HepG2 (cell line): ENCODE measurements around the gene STAB2. TPM values are rescaled to one million over a fixed set of nuclear protein-coding genes. Genes with fewer than 3 reads are reported as not detected.

Source experiments
- ATAC-seq: fragments of 200-7000 bp; cut with Tn5 transposase; 3 replicates; pipeline ENCODE4 v1.9.1; 2020; ENCODE audit warnings: mild to moderate bottlenecking, moderate library complexity
- BruUV-seq: library from RNA; stranded (reverse); fragments of 400-500 nt; replicated peaks from 2 replicates; lab custom pipeline; 2021; lab: Mats Ljungman, UMichigan
- CTCF ChIA-PET: fragments of 300-600 bp; formaldehyde crosslinking; extraction: SDS; loops from one replicate; lab custom pipeline; 2021; ENCODE audit warnings: low total read pairs, inconsistent platforms, low intra/inter-chr PET ratio; lab: Yijun Ruan, JAX
- POLR2A ChIA-PET: fragments of 350-600 bp; sonication (Branson Sonifier 250); formaldehyde crosslinking; loops from one replicate; lab custom pipeline; 2020; ENCODE audit warnings: antibody characterized with exemption, inconsistent platforms; lab: Yijun Ruan, JAX
- DNase-seq: peaks from one replicate; pipeline ENCODE4 v3.0.0-alpha.2; 2015; ENCODE audit warnings: low spot score
- FAIRE-seq: peaks from 3 replicates; lab custom pipeline; 2011; peaks lifted over from hg19 to GRCh38; lab: Jason Lieb, UNC
- H2AFZ ChIP-seq: one replicate; pipeline ENCODE4 v1.6.1; 2011; ENCODE audit warnings: low read length, inconsistent platforms
- H3K27ac ChIP-seq: fragments of 300-600 bp; 3 replicates; pipeline ENCODE4 v1.8.0; 2011; ENCODE audit warnings: mixed run types, mild to moderate bottlenecking, mixed read lengths, low read length, inconsistent platforms; ENCODE audit not compliant: insufficient read depth; ENCODE audit errors: extremely low read length
- H3K27me3 ChIP-seq, 2 experiments: fragments of 200-600 bp in 1 of 2; 2 replicates in 1 of 2; 3 replicates in 1 of 2; pipeline versions ENCODE4 v1.6.0 to v1.8.0; 2011; ENCODE audit warnings: low read length in 2 of 2, mild to moderate bottlenecking in 2 of 2, moderate library complexity in 2 of 2, inconsistent platforms in 1 of 2; ENCODE audit not compliant: insufficient read depth in 2 of 2, control insufficient read depth in 1 of 2
- H3K36me3 ChIP-seq, 2 experiments: fragments of 200-600 bp in 1 of 2; replicated peaks in 1 of 2; 2 replicates in 1 of 2; 3 replicates in 1 of 2; pipeline versions ENCODE4 v1.5.1 to v1.8.0; 2011; ENCODE audit warnings: low read length in 2 of 2, inconsistent platforms in 1 of 2; ENCODE audit not compliant: insufficient read depth in 2 of 2, control insufficient read depth in 1 of 2
- H3K4me1 ChIP-seq: 2 replicates; pipeline ENCODE4 v1.5.1; 2012; ENCODE audit warnings: low read length, inconsistent platforms; ENCODE audit not compliant: insufficient read depth
- H3K4me2 ChIP-seq: 2 replicates; pipeline ENCODE4 v1.6.0; 2011; ENCODE audit warnings: low read depth, low read length, inconsistent platforms
- H3K4me3 ChIP-seq, 3 experiments: fragments of 200-600 bp in 1 of 3; sonication (generic), shearing (Covaris generic) in 1 of 3; replicated peaks in 1 of 3; 2 replicates each; pipeline ENCODE4 v1.5.1; 2011 to 2016; ENCODE audit warnings: low read length in 3 of 3, inconsistent platforms in 2 of 3, low read depth in 2 of 3, mild to moderate bottlenecking in 2 of 3, control low read depth in 1 of 3, mixed read lengths in 1 of 3; ENCODE audit not compliant: insufficient read depth in 1 of 3
- H3K79me2 ChIP-seq: one replicate; pipeline ENCODE4 v1.6.1; 2011; ENCODE audit warnings: low read length, inconsistent platforms; ENCODE audit not compliant: insufficient read depth
- H3K9ac ChIP-seq: 2 replicates; pipeline ENCODE4 v1.6.0; 2011; ENCODE audit warnings: mild to moderate bottlenecking, low read depth, low read length, inconsistent platforms; ENCODE audit not compliant: insufficient read depth
- H3K9me3 ChIP-seq: 2 replicates; pipeline ENCODE4 v1.5.1; 2012; ENCODE audit warnings: mild to moderate bottlenecking, low read length
- H4K20me1 ChIP-seq: 2 replicates; pipeline ENCODE4 v1.6.0; 2011; ENCODE audit warnings: inconsistent platforms, mild to moderate bottlenecking, low read length, moderate library complexity; ENCODE audit not compliant: insufficient read depth
- MEIS1 ChIP-seq: sonication (generic); formaldehyde crosslinking; IDR thresholded peaks from 2 replicates; pipeline ENCODE4 v1.9.0; 2021; ENCODE audit warnings: mild to moderate bottlenecking, missing genetic modification reagents, moderate library complexity, borderline replicate concordance
- RAD21 ChIP-seq: fragments of 450-650 bp; formaldehyde crosslinking; IDR thresholded peaks from 2 replicates; pipeline ENCODE4 v1.5.0; 2020; ENCODE audit warnings: mild to moderate bottlenecking
- SMC3 ChIP-seq: IDR thresholded peaks from 2 replicates; pipeline ENCODE4 v1.6.1; 2011; ENCODE audit warnings: low read length, improper control_type of control experiment
- STAG1 ChIP-seq: sonication (generic); formaldehyde crosslinking; IDR thresholded peaks from 2 replicates; pipeline ENCODE4 v1.4.0; 2020; ENCODE audit warnings: missing genetic modification reagents
- TEAD3 ChIP-seq: optimal IDR thresholded peaks from 2 replicates; pipeline ENCODE3; 2016; ENCODE audit warnings: borderline replicate concordance
- whole genome bisulfite sequencing: methylation state at CpG from one replicate; pipeline ENCODE4 v1.1.6; 2017; ENCODE audit warnings: low lambda C conversion rate; 5-methylcytosine and 5-hydroxymethylcytosine counted together
- in situ Hi-C: cut with HindIII; loops from 2 replicates; pipeline ENCODE4 v1.10.0; 2017; ENCODE audit warnings: low pct_unique_long_range_greater_than_20kb; ENCODE audit not compliant: extremely low pct_ligation_motif_present
- intact Hi-C: fragments of 100-400 bp; cut with micrococcal nuclease; formaldehyde crosslinking; loops from one replicate; pipeline ENCODE4 v1.10.0; 2022; ENCODE audit not compliant: unreplicated experiment
- polyA plus RNA-seq, 8 experiments: library from polyadenylated mRNA; depleted of rRNA in 3 of 8; stranded (reverse) in 7 of 8; unstranded in 1 of 8; fragments of >200 nt; fragmentation: Illumina TruSeq in 4 of 8; extraction: Trizol in 4 of 8; gene quantifications; 2 replicates each; pipeline versions ENCODE4 v1.2.1 to v1.2.3, GENCODE V29; 2011 to 2016; ENCODE audit warnings: low read depth in 4 of 8, missing spikeins in 1 of 8, mixed read lengths in 1 of 8; ENCODE audit not compliant: insufficient read depth in 1 of 8
- total RNA-seq, 5 experiments: library from RNA; depleted of rRNA; stranded (reverse); fragments of >200 nt; fragmentation: Illumina TruSeq; extraction: Trizol; gene quantifications; 2 replicates each; pipeline ENCODE4 v1.2.3, GENCODE V29; 2016; ENCODE audit warnings: low read depth in 1 of 5
- TF ChIP-seq, protein P1 (sequence below): sonication (generic); formaldehyde crosslinking; IDR thresholded peaks from 2 replicates; pipeline ENCODE4 v1.5.0; 2020; ENCODE audit warnings: mild to moderate bottlenecking, missing genetic modification reagents, moderate library complexity
- TF ChIP-seq, protein P2 (sequence below): sonication (generic); formaldehyde crosslinking; IDR thresholded peaks from 2 replicates; pipeline ENCODE4 v1.8.1; 2022; ENCODE audit warnings: low read depth, mild to moderate bottlenecking, missing genetic modification reagents
- TF ChIP-seq, protein P3 (sequence below): IDR thresholded peaks from 2 replicates; pipeline ENCODE4 v1.6.1; 2016; ENCODE audit warnings: mild to moderate bottlenecking

The STAB2 gene
- total and polyA plus RNA-seq, 2 of the 13 experiments (the other 11 are each of a cell fraction or from before 2014, with no cell fraction given) = not detected

DNA sequence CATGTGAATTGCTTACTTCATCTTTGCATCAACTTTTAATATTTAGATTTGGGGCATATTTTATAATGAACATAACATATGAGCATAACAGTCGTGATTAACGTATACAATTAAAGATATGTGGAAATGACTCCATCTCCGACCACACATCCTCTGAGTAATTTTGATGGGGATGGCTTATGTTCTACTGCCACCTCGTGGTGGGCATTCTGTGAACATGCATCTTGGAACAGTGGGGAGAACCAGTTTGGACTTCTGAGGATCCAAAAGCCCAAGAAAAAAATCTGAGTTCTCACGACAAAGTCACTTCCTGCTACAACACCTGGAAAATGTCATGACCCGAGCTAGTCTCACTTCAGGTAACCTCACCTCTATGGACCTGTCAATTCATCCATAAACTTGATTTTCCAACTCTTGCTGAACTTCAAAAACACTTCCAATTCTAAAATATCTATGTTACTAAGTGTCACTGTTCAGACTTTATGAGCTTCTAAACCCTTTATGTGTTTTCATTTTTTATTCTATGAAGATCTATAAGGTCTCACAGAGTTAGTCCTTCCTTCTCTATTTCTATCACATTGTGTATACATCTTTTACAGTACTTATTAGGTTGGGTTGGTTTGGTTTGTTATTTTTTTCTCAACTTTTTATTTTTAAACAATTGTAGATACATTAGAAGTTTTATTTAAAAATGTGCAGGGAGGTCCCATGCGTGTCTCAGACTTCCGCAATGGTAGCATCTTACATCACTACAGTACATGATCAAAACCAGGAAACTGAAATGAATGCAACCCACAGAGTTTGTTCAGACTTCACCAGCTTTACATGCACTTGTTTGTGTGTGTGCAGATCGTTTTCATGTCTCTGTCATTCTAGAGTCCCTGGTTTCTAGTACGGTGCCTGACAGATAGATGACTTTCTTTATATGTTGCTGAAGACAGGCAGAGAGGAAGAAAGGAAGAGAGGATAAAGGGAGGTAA lies 38.2 kb upstream of the STAB2 start:
- Histone ChIP-seq H3K27ac (no peak overlapping the region), H2AFZ (no peak overlapping the region), H3K4me2 (no peak overlapping the region), H3K9me3 (no peaks in the 10 kb centered on the region), H3K27me3 (no peaks in the 10 kb centered on the region; a peak in 1 of 5 replicates), H3K4me3 (no peak overlapping the region), H3K36me3 (no peaks in the 10 kb centered on the region), H4K20me1 (no peaks in the 10 kb centered on the region), H3K79me2 (no peaks in the 10 kb centered on the region)
- FAIRE-seq (peak; percentile 89), DNase-seq (peak; percentile 53)
- CTCF ChIA-PET = interaction anchor here (1.5 to 2.0 kb wide), 2 partner anchors 223 to 599 kb away, joined by 9 to 31 read pairs; no protein-coding TSS in a partner anchor
- in situ Hi-C loops = loop anchor here (5.0 to 10.0 kb wide), 2 partner anchors 224 to 602 kb away; no protein-coding TSS in a partner anchor
- intact Hi-C loops = loop anchor here (1.0 kb wide), 1 partner anchor 599 kb away; no protein-coding TSS in a partner anchor
- WGBS = 10% methylated on average over 10 of the region's 10 CpGs
- TF ChIP-seq STAG1 (CRISPR knock-in tag) (peak; percentile 94), TEAD3 (CRISPR knock-in tag) (peak; percentile 60), SMC3 (peak; percentile 85), MEIS1 (no peak), RAD21 (CRISPR knock-in tag) (peak; percentile 65; the same call in 1 of the 2 replicates)
- TF ChIP-seq, protein P1, sequence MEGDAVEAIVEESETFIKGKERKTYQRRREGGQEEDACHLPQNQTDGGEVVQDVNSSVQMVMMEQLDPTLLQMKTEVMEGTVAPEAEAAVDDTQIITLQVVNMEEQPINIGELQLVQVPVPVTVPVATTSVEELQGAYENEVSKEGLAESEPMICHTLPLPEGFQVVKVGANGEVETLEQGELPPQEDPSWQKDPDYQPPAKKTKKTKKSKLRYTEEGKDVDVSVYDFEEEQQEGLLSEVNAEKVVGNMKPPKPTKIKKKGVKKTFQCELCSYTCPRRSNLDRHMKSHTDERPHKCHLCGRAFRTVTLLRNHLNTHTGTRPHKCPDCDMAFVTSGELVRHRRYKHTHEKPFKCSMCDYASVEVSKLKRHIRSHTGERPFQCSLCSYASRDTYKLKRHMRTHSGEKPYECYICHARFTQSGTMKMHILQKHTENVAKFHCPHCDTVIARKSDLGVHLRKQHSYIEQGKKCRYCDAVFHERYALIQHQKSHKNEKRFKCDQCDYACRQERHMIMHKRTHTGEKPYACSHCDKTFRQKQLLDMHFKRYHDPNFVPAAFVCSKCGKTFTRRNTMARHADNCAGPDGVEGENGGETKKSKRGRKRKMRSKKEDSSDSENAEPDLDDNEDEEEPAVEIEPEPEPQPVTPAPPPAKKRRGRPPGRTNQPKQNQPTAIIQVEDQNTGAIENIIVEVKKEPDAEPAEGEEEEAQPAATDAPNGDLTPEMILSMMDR = peak; percentile 86
- TF ChIP-seq, protein P2, sequence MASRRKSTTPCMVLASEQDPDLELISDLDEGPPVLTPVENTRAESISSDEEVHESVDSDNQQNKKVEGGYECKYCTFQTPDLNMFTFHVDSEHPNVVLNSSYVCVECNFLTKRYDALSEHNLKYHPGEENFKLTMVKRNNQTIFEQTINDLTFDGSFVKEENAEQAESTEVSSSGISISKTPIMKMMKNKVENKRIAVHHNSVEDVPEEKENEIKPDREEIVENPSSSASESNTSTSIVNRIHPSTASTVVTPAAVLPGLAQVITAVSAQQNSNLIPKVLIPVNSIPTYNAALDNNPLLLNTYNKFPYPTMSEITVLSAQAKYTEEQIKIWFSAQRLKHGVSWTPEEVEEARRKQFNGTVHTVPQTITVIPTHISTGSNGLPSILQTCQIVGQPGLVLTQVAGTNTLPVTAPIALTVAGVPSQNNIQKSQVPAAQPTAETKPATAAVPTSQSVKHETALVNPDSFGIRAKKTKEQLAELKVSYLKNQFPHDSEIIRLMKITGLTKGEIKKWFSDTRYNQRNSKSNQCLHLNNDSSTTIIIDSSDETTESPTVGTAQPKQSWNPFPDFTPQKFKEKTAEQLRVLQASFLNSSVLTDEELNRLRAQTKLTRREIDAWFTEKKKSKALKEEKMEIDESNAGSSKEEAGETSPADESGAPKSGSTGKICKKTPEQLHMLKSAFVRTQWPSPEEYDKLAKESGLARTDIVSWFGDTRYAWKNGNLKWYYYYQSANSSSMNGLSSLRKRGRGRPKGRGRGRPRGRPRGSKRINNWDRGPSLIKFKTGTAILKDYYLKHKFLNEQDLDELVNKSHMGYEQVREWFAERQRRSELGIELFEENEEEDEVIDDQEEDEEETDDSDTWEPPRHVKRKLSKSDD = no peak
- TF ChIP-seq, protein P3, sequence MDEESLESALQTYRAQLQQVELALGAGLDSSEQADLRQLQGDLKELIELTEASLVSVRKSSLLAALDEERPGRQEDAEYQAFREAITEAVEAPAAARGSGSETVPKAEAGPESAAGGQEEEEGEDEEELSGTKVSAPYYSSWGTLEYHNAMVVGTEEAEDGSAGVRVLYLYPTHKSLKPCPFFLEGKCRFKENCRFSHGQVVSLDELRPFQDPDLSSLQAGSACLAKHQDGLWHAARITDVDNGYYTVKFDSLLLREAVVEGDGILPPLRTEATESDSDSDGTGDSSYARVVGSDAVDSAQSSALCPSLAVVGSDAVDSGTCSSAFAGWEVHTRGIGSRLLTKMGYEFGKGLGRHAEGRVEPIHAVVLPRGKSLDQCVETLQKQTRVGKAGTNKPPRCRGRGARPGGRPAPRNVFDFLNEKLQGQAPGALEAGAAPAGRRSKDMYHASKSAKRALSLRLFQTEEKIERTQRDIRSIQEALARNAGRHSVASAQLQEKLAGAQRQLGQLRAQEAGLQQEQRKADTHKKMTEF (CRISPR knock-in tag) = peak; percentile 45; the same call in 1 of the 2 replicates
- TF ChIP-seq, all 625 proteins: peak for 6
- H3K4me1 ChIP-seq = no peaks in the 10 kb centered on the region
- ATAC-seq = peak; percentile 75
- POLR2A ChIA-PET = no interaction called here
- BruUV-seq = no TSS peak
- no peak overlapping the region for H3K9ac ChIP-seq
